ENCODE measurements around the gene CNTNAP5. TPM values are rescaled to one million over a fixed set of nuclear protein-coding genes. Genes with fewer than 3 reads are reported as not detected.

Gene CNTNAP5
- total and polyA plus RNA-seq, 4 donors: not detected

- Histone ChIP-seq H3K4me1 (ENCODE audit: control insufficient read depth in 4 of 4, insufficient read depth in 4 of 4, low read length in 3 of 4) (no peaks in the 10 kb centered on the region), H3K9ac (ENCODE audit: low read depth in 1 of 2, low read length in 2 of 2) (no peak overlapping the region), H3K9me3 (ENCODE audit: control insufficient read depth in 4 of 4, low read length in 3 of 4) (no peaks in the 10 kb centered on the region), H3K27me3 (ENCODE audit: control insufficient read depth in 4 of 4, insufficient read depth in 4 of 4, low read length in 3 of 4) (peaks cover 0 to 3% (median 0%) of the 10 kb centered on the region in 4 donors), H3K36me3 (ENCODE audit: control insufficient read depth in 4 of 4, insufficient read depth in 3 of 4, low read depth in 1 of 4, low read length in 3 of 4) (no peaks in the 10 kb centered on the region), H3K27ac (ENCODE audit: low read depth in 1 of 2, low read length in 2 of 2) (no peak overlapping the region), H3K4me3 (ENCODE audit: low read depth in 1 of 3, low read length in 3 of 3) (no peak overlapping the region)
- no peak for TF ChIP-seq RXRA (IDR thresholded peaks at IDR 0.05)
- no peak for TF ChIP-seq FOXA2 (IDR thresholded peaks at IDR 0.05)
- TF ChIP-seq, protein P1, sequence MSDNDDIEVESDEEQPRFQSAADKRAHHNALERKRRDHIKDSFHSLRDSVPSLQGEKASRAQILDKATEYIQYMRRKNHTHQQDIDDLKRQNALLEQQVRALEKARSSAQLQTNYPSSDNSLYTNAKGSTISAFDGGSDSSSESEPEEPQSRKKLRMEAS (IDR thresholded peaks at IDR 0.05): no peak
- no peak for TF ChIP-seq YY1 (IDR thresholded peaks at IDR 0.05)
- TF ChIP-seq ZBTB33 (IDR thresholded peaks at IDR 0.05): no peak
- TF ChIP-seq SP1 (IDR thresholded peaks at IDR 0.05): no peak
- TF ChIP-seq, protein P2, sequence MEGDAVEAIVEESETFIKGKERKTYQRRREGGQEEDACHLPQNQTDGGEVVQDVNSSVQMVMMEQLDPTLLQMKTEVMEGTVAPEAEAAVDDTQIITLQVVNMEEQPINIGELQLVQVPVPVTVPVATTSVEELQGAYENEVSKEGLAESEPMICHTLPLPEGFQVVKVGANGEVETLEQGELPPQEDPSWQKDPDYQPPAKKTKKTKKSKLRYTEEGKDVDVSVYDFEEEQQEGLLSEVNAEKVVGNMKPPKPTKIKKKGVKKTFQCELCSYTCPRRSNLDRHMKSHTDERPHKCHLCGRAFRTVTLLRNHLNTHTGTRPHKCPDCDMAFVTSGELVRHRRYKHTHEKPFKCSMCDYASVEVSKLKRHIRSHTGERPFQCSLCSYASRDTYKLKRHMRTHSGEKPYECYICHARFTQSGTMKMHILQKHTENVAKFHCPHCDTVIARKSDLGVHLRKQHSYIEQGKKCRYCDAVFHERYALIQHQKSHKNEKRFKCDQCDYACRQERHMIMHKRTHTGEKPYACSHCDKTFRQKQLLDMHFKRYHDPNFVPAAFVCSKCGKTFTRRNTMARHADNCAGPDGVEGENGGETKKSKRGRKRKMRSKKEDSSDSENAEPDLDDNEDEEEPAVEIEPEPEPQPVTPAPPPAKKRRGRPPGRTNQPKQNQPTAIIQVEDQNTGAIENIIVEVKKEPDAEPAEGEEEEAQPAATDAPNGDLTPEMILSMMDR (IDR thresholded peaks at IDR 0.05; ENCODE audit: low read depth, low read length, missing input control): no peak
- no peak for TF ChIP-seq RAD21 (IDR thresholded peaks at IDR 0.05)
- TF ChIP-seq, protein P3, sequence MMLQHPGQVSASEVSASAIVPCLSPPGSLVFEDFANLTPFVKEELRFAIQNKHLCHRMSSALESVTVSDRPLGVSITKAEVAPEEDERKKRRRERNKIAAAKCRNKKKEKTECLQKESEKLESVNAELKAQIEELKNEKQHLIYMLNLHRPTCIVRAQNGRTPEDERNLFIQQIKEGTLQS (IDR thresholded peaks at IDR 0.05): no peak
- TF ChIP-seq, protein P4, sequence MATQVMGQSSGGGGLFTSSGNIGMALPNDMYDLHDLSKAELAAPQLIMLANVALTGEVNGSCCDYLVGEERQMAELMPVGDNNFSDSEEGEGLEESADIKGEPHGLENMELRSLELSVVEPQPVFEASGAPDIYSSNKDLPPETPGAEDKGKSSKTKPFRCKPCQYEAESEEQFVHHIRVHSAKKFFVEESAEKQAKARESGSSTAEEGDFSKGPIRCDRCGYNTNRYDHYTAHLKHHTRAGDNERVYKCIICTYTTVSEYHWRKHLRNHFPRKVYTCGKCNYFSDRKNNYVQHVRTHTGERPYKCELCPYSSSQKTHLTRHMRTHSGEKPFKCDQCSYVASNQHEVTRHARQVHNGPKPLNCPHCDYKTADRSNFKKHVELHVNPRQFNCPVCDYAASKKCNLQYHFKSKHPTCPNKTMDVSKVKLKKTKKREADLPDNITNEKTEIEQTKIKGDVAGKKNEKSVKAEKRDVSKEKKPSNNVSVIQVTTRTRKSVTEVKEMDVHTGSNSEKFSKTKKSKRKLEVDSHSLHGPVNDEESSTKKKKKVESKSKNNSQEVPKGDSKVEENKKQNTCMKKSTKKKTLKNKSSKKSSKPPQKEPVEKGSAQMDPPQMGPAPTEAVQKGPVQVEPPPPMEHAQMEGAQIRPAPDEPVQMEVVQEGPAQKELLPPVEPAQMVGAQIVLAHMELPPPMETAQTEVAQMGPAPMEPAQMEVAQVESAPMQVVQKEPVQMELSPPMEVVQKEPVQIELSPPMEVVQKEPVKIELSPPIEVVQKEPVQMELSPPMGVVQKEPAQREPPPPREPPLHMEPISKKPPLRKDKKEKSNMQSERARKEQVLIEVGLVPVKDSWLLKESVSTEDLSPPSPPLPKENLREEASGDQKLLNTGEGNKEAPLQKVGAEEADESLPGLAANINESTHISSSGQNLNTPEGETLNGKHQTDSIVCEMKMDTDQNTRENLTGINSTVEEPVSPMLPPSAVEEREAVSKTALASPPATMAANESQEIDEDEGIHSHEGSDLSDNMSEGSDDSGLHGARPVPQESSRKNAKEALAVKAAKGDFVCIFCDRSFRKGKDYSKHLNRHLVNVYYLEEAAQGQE (IDR thresholded peaks at IDR 0.05): no peak
- no peak for TF ChIP-seq EGR1 (IDR thresholded peaks at IDR 0.05; ENCODE audit: low read depth in 2 of 2)
- no peak for TF ChIP-seq TAF1 (conservative IDR thresholded peaks at IDR 0.05)
- no peak for TF ChIP-seq FOXA1 (IDR thresholded peaks at IDR 0.05)
- TF ChIP-seq HNF4G (IDR thresholded peaks at IDR 0.05): no peak
- no peak for TF ChIP-seq NR2F2 (IDR thresholded peaks at IDR 0.05)
- TF ChIP-seq GABPA (IDR thresholded peaks at IDR 0.05 in 1 of 2, conservative IDR thresholded peaks at IDR 0.05 in 1 of 2): no peak
- no peak for TF ChIP-seq HNF4A (conservative IDR thresholded peaks at IDR 0.05)
- TF ChIP-seq JUND (IDR thresholded peaks at IDR 0.05): no peak
- DNase-seq (ENCODE audit: low spot score): no peak
Observed at GRCh38 chr2:124610141-124610540, 585.1 kb downstream of the CNTNAP5 start.
